Measurements from ENCODE around the gene NTM. TPM values are rescaled to one million over a fixed set of nuclear protein-coding genes. Genes with fewer than 3 reads are reported as not detected.

The NTM gene
- total and polyA plus RNA-seq, 2 donors (not counting 3 experiments of a cell fraction or from before 2014, with no cell fraction given) = 1.00 to 1.1 TPM

DNA sequence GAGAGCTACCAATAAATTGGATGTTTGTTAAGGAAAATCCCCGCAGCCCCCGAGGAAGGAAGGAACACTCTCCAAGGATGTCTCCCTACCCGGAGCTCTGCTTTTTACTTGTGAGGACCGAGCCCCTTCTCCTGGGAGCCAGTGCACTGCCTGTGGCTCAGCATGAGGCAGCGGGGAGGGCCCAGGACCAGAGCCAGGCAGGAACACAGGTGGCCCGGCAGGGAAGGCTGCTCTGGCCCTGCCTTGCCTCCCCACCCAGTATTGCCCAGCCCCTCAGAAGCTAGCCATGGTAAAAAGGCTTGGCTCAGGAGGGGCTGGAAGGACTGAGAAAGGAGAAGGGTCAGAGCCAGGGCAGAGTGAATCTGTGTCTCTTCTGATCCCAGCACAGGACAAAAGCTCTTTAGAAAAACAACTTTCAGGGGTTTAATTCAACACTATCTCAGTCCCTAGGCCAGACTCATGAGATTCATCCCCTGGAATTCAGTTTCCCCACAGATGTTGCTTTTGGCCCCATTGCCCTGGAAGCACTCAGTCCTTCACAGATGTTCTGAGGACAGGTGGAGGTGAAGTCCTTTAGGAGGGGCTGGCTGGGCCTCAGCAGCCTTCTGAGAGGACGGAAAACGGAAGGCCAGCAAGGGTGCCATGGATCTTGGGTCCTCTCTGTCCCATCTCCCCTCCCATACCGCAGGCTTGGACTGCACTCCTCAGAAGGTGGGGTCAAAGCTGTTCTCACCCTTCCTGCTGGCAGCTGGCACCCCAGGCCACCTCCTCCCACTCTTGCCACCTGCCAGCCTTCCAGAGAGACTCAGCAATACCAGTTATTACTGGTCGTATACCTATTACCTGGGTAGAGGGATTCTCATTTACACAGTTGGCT is 318.9 kb downstream of the NTM start:
- no peaks in the 10 kb centered on the region for H3K4me1 ChIP-seq (ENCODE audit: control insufficient read depth, extremely low read depth, insufficient read depth, low read length)
- no peak overlapping the region for H3K27ac ChIP-seq (ENCODE audit: insufficient read depth, low read depth, low read length)
- POLR2A ChIA-PET = no interaction called here
- no peak overlapping the region for H3K4me2 ChIP-seq (ENCODE audit: insufficient read depth, low read length)
- intact Hi-C loops (cut with micrococcal nuclease) = no loop called here
- TF ChIP-seq EZH2 (IDR thresholded peaks at IDR 0.05; ENCODE audit: borderline replicate concordance, low read depth, low read length, severe bottlenecking) (no peak), POLR2A (IDR thresholded peaks at IDR 0.05; ENCODE audit: low read depth, low read length) (no peak), JUN (IDR thresholded peaks at IDR 0.05; ENCODE audit: borderline replicate concordance, insufficient read depth, insufficient read length, low read depth) (no peak), FOS (IDR thresholded peaks at IDR 0.05; ENCODE audit: borderline replicate concordance, insufficient read depth, low read length) (no peak), MYC (IDR thresholded peaks at IDR 0.05; ENCODE audit: low read depth, low read length) (no peak), POLR2AphosphoS5 (IDR thresholded peaks at IDR 0.05; ENCODE audit: insufficient read depth, low read depth, low read length) (no peak), GATA2 (IDR thresholded peaks at IDR 0.05; ENCODE audit: insufficient read depth, insufficient read length, low read depth, low read length) (no peak)
- TF ChIP-seq, protein P1, sequence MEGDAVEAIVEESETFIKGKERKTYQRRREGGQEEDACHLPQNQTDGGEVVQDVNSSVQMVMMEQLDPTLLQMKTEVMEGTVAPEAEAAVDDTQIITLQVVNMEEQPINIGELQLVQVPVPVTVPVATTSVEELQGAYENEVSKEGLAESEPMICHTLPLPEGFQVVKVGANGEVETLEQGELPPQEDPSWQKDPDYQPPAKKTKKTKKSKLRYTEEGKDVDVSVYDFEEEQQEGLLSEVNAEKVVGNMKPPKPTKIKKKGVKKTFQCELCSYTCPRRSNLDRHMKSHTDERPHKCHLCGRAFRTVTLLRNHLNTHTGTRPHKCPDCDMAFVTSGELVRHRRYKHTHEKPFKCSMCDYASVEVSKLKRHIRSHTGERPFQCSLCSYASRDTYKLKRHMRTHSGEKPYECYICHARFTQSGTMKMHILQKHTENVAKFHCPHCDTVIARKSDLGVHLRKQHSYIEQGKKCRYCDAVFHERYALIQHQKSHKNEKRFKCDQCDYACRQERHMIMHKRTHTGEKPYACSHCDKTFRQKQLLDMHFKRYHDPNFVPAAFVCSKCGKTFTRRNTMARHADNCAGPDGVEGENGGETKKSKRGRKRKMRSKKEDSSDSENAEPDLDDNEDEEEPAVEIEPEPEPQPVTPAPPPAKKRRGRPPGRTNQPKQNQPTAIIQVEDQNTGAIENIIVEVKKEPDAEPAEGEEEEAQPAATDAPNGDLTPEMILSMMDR (IDR thresholded peaks at IDR 0.05; ENCODE audit: extremely low read depth in 1 of 2, insufficient read depth in 1 of 2, low read depth in 1 of 2, low read length in 2 of 2) = no peak
- TF ChIP-seq, protein P2, sequence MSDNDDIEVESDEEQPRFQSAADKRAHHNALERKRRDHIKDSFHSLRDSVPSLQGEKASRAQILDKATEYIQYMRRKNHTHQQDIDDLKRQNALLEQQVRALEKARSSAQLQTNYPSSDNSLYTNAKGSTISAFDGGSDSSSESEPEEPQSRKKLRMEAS (IDR thresholded peaks at IDR 0.05; ENCODE audit: insufficient read depth, insufficient read length) = no peak
- no peak overlapping the region for H3K4me3 ChIP-seq (replicated peaks in 1 of 3; ENCODE audit: insufficient read depth in 1 of 3, low read depth in 1 of 3, low read length in 3 of 3)
- FAIRE-seq (no peak), DNase-seq (ENCODE audit: low read depth, low spot score) (no peak)
- peaks cover 0 to 2% of the 10 kb centered on the region in 2 experiments for H3K27me3 ChIP-seq (ENCODE audit: control insufficient read depth in 2 of 2, insufficient read depth in 2 of 2, low read length in 2 of 2)
- no peaks in the 10 kb centered on the region for H3K79me2 ChIP-seq (ENCODE audit: control insufficient read depth, insufficient read depth, low read length)
- H4K20me1 ChIP-seq (replicated peaks; ENCODE audit: control insufficient read depth, extremely low read depth, insufficient read depth, low read length) = no peaks in the 10 kb centered on the region
- H3K9me3 ChIP-seq (replicated peaks; ENCODE audit: control insufficient read depth, insufficient read depth, low read length) = no peaks in the 10 kb centered on the region
- no peak overlapping the region for H2AFZ ChIP-seq (ENCODE audit: low read depth, low read length)
- no peak overlapping the region for H3K9ac ChIP-seq (replicated peaks; ENCODE audit: extremely low read depth, insufficient read depth, low read length)
- H3K36me3 ChIP-seq (ENCODE audit: control insufficient read depth in 2 of 2, extremely low read depth in 1 of 2, insufficient read depth in 2 of 2, low read length in 2 of 2) = no peaks in the 10 kb centered on the region
- dilution Hi-C loops (cut with MboI; ENCODE audit: extremely low pct_ligation_motif_present, low sequenced_read_pairs) = no loop called here
- no TSS peak for BruUV-seq (replicated peaks)
- H3K9me1 ChIP-seq (replicated peaks; ENCODE audit: control insufficient read depth, extremely low read depth, insufficient read depth, low read length) = no peaks in the 10 kb centered on the region
- CTCF ChIA-PET = interaction anchor here (0.5 to 3.0 kb wide), 19 partner anchors 10 to 1375 kb away, joined by 3 to 74 read pairs (median 7); no protein-coding TSS in a partner anchor

Measured in endothelial cell of umbilical vein (primary cell).